A549 (cell line): Measurements from ENCODE around the gene AHCYL2. TPM values are rescaled to one million over a fixed set of nuclear protein-coding genes. Genes with fewer than 3 reads are reported as not detected.
"Not testable (repeated sequence)": the region's sequence is repeated elsewhere in the genome, so short reads cannot be mapped to it uniquely, and the experiment has no call there.

Source experiments
- ATAC-seq, 2 experiments: fragments of 200-7000 bp in 1 of 2; fragments of >200 bp in 1 of 2; cut with Nextera tagmentation in 1 of 2; cut with Tn5 transposase in 1 of 2; 3 replicates each; pipeline versions ENCODE4 v1.8.0 to v1.9.1; 2018 to 2020; ENCODE audit warnings: mild to moderate bottlenecking in 1 of 2, moderate library complexity in 1 of 2
- CTCF ChIA-PET: fragments of 300-600 bp; sonication (Branson Sonifier 250); formaldehyde crosslinking; extraction: SDS; loops from one replicate; lab custom pipeline; 2021; ENCODE audit warnings: antibody characterized with exemption, inconsistent platforms; lab: Yijun Ruan, JAX
- POLR2A ChIA-PET: fragments of 350-600 bp; formaldehyde crosslinking; extraction: SDS; loops from one replicate; lab custom pipeline; 2021; ENCODE audit warnings: antibody characterized with exemption, inconsistent platforms; lab: Yijun Ruan, JAX
- DNase-seq, 2 experiments: peaks; one replicate each; pipeline versions ENCODE4 v3.0.0 to v3.0.0-alpha.2; 2011 to 2016; ENCODE audit warnings: low read depth in 1 of 2, low spot score in 1 of 2
- FAIRE-seq: peaks from 2 replicates; lab custom pipeline; 2011; peaks lifted over from hg19 to GRCh38; lab: Jason Lieb, UNC
- H3K27ac ChIP-seq, 2 experiments: fragments of >200 bp; sonication (Bioruptor Twin); formaldehyde crosslinking; 3 replicates each; pipeline ENCODE4 v1.5.1; 2016 to 2017
- H3K4me1 ChIP-seq: fragments of >200 bp; sonication (Bioruptor Twin); formaldehyde crosslinking; 3 replicates; pipeline ENCODE4 v1.6.1; 2016
- H3K4me2 ChIP-seq: fragments of >200 bp; sonication (Bioruptor Twin); formaldehyde crosslinking; 3 replicates; pipeline ENCODE4 v1.6.1; 2016
- H3K4me3 ChIP-seq: fragments of >200 bp; sonication (Bioruptor Twin); formaldehyde crosslinking; 3 replicates; pipeline ENCODE4 v1.5.1; 2016
- H3K9me3 ChIP-seq: fragments of >200 bp; sonication (Bioruptor Twin); formaldehyde crosslinking; 3 replicates; pipeline ENCODE4 v1.6.1; 2016
- CEBPB ChIP-seq, 2 experiments: fragments of >200 bp in 1 of 2; sonication (Bioruptor Twin) in 1 of 2; formaldehyde crosslinking in 1 of 2; IDR thresholded peaks; 2 replicates each; pipeline ENCODE4 v1.6.1; 2012 to 2016
- CHD2 ChIP-seq: fragments of 150-350 bp; IDR thresholded peaks from 2 replicates; pipeline ENCODE4 v1.6.1; 2014; ENCODE audit warnings: low read length; ENCODE audit not compliant: partially characterized antibody
- CHD4 ChIP-seq: fragments of 200-600 bp; sonication (generic); IDR thresholded peaks from 2 replicates; pipeline ENCODE4 v1.6.1; 2016; ENCODE audit warnings: antibody characterized with exemption, mild to moderate bottlenecking, borderline replicate concordance
- EHF ChIP-seq: fragments of 250-450 bp; sonication (Bioruptor Pico); IDR thresholded peaks from 2 replicates; pipeline ENCODE4 v1.5.0; 2020; ENCODE audit warnings: mild to moderate bottlenecking
- EHMT2 ChIP-seq: fragments of 200-600 bp; sonication (generic); IDR thresholded peaks from 2 replicates; pipeline ENCODE4 v1.6.1; 2016; ENCODE audit warnings: antibody characterized with exemption, low read depth, mild to moderate bottlenecking, moderate library complexity
- EP300 ChIP-seq, 2 experiments: fragments of >200 bp; sonication (Bioruptor Twin); formaldehyde crosslinking; IDR thresholded peaks; 2 replicates in 1 of 2; 3 replicates in 1 of 2; pipeline ENCODE4 v1.6.1; 2016 to 2017
- ESRRA ChIP-seq: fragments of 150-350 bp; IDR thresholded peaks from 2 replicates; pipeline ENCODE4 v1.6.1; 2014; ENCODE audit warnings: mild to moderate bottlenecking, low read length, borderline replicate concordance
- GATA3 ChIP-seq: IDR thresholded peaks from 2 replicates; pipeline ENCODE4 v1.6.1; 2012; ENCODE audit warnings: borderline replicate concordance
- HOXB13 ChIP-seq: fragments of 250-450 bp; sonication (Bioruptor Pico); IDR thresholded peaks from 2 replicates; pipeline ENCODE4 v1.5.0; 2020; ENCODE audit warnings: low read depth, mild to moderate bottlenecking, moderate library complexity
- HOXB5 ChIP-seq: fragments of 250-450 bp; sonication (Bioruptor Pico); IDR thresholded peaks from 2 replicates; pipeline ENCODE4 v1.5.0; 2020; ENCODE audit warnings: mild to moderate bottlenecking, moderate library complexity
- KDM1A ChIP-seq: fragments of 200-600 bp; sonication (generic); IDR thresholded peaks from 2 replicates; pipeline ENCODE4 v1.6.1; 2016; ENCODE audit warnings: low read depth, mild to moderate bottlenecking
- MAZ ChIP-seq: fragments of 150-350 bp; IDR thresholded peaks from 2 replicates; pipeline ENCODE4 v1.6.1; 2014; ENCODE audit warnings: antibody characterized with exemption, low read depth, low read length, borderline replicate concordance
- NPAS2 ChIP-seq: fragments of 250-450 bp; sonication (Bioruptor Pico); IDR thresholded peaks from 2 replicates; pipeline ENCODE4 v1.8.0; 2022; ENCODE audit warnings: mild to moderate bottlenecking, moderate library complexity, borderline replicate concordance
- PBX3 ChIP-seq: IDR thresholded peaks from 2 replicates; pipeline ENCODE4 v1.6.1; 2012
- POLR2A ChIP-seq: IDR thresholded peaks from 2 replicates; pipeline ENCODE4 v1.6.1; 2012; ENCODE audit warnings: mild to moderate bottlenecking, low read length
- RAD21 ChIP-seq, 2 experiments: fragments of >200 bp in 1 of 2; sonication (Bioruptor Twin) in 1 of 2; formaldehyde crosslinking in 1 of 2; IDR thresholded peaks in 1 of 2; conservative IDR thresholded peaks in 1 of 2; 2 replicates in 1 of 2; 3 replicates in 1 of 2; pipeline ENCODE4 v1.6.1; 2012 to 2018; ENCODE audit warnings: inconsistent platforms in 1 of 2
- RARB ChIP-seq: fragments of 250-450 bp; sonication (Bioruptor Pico); IDR thresholded peaks from 2 replicates; pipeline ENCODE4 v1.8.0; 2021; ENCODE audit warnings: mild to moderate bottlenecking, moderate library complexity
- TFCP2L1 ChIP-seq: fragments of 250-450 bp; sonication (Bioruptor Pico); IDR thresholded peaks from 2 replicates; pipeline ENCODE4 v1.5.0; 2021; ENCODE audit warnings: mild to moderate bottlenecking
- WGBS: methylation state at CpG from one replicate; pipeline ENCODE4 v1.1.6; 2017; ENCODE audit errors: missing lambda C conversion rate; 5-methylcytosine and 5-hydroxymethylcytosine counted together
- polyA plus RNA-seq, 4 experiments: library from polyadenylated mRNA; depleted of rRNA in 3 of 4; stranded (reverse); fragments of >200 nt; fragmentation: RNase III in 1 of 4; extraction: RNeasy Plus Mini Kit Qiagen cat#74134 plus additional on column Dnase treatment in 1 of 4; gene quantifications; 2 replicates in 3 of 4; 3 replicates in 1 of 4; pipeline ENCODE4 v1.2.3, GENCODE V29; 2011 to 2017
- small RNA-seq, 6 experiments: library from RNA; depleted of rRNA; stranded (forward); fragments of <200 nt; gene quantifications; one replicate each; pipeline ENCODE3, GENCODE V24; 2012
- TF ChIP-seq, protein P1 (sequence below): fragments of 450-650 bp; IDR thresholded peaks from 2 replicates; pipeline ENCODE4 v1.6.1; 2014; ENCODE audit warnings: antibody characterized with exemption
- TF ChIP-seq, protein P2 (sequence below): fragments of >200 bp; sonication (Bioruptor Twin); formaldehyde crosslinking; IDR thresholded peaks from 3 replicates; pipeline ENCODE4 v1.6.1; 2016

The AHCYL2 gene
- polyA plus RNA-seq, 2 of the 4 experiments (the other 2 are of a cell fraction) = 10.8 to 25.9 TPM

DNA sequence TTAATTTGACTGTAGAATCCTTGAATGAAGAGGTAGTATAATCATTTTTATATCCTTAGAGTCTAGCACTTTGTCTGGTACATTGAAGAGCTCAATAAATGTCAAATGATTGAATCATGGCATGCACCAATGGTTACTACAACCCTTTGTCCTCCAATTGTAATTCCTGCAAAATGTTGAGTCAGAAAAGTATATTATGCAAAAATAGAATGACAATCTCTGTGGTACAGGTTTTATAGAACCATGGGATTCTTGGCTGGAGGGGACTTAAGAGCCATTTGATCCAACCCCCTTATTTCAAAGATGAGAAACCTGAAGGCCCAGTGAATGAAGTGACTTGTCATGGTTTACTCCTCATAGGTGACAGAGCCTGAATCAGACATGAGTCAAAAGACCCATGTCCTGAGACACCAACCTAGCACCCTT lies 246.6 kb downstream of the AHCYL2 start:
- TF ChIP-seq, protein P1, sequence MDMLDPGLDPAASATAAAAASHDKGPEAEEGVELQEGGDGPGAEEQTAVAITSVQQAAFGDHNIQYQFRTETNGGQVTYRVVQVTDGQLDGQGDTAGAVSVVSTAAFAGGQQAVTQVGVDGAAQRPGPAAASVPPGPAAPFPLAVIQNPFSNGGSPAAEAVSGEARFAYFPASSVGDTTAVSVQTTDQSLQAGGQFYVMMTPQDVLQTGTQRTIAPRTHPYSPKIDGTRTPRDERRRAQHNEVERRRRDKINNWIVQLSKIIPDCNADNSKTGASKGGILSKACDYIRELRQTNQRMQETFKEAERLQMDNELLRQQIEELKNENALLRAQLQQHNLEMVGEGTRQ = no peak
- TF ChIP-seq ESRRA (no peak), RAD21 (conservative IDR thresholded peaks at IDR 0.05 in 1 of 2, IDR thresholded peaks at IDR 0.05 in 1 of 2) (no peak), KDM1A (no peak), CHD2 (no peak), CEBPB (IDR thresholded peaks at IDR 0.05) (no peak), EP300 (IDR thresholded peaks at IDR 0.05) (no peak), EHMT2 (no peak), EHF (no peak), CHD4 (no peak), HOXB5 (CRISPR knock-in tag) (no peak), PBX3 (no peak), RARB (CRISPR knock-in tag) (no peak), HOXB13 (CRISPR knock-in tag) (no peak), MAZ (no peak), GATA3 (no peak), POLR2A (no peak), NPAS2 (CRISPR knock-in tag) (no peak), TFCP2L1 (CRISPR knock-in tag) (no peak)
- TF ChIP-seq, protein P2, sequence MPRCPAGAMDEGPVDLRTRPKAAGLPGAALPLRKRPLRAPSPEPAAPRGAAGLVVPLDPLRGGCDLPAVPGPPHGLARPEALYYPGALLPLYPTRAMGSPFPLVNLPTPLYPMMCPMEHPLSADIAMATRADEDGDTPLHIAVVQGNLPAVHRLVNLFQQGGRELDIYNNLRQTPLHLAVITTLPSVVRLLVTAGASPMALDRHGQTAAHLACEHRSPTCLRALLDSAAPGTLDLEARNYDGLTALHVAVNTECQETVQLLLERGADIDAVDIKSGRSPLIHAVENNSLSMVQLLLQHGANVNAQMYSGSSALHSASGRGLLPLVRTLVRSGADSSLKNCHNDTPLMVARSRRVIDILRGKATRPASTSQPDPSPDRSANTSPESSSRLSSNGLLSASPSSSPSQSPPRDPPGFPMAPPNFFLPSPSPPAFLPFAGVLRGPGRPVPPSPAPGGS = no peak
- DNase-seq = no peak
- Histone ChIP-seq H3K4me3 (no peak overlapping the region), H3K4me1 (peaks cover 10% of the 10 kb centered on the region; the same call in 1 of the 3 replicates), H3K9me3 (no peaks in the 10 kb centered on the region), H3K4me2 (no peak overlapping the region), H3K27ac (no peak overlapping the region; a peak in 1 of 6 replicates)
- ChIA-PET POLR2A (interaction anchor here (1.0 kb wide), 1 partner anchor 252 kb away, joined by 3 read pairs; no protein-coding TSS in a partner anchor), CTCF (interaction anchor here (0.6 to 7.4 kb wide), 47 partner anchors 9 to 552 kb away, joined by 3 to 129 read pairs (median 4); partner anchors contain the start of gene STRIP2)
- ATAC-seq = no peak
- no peak for FAIRE-seq

GRCh38 chr7:129475931-129476330 lies 251.1 kb downstream of the AHCYL2 start:
- H3K4me1 ChIP-seq, POLR2A ChIA-PET, FAIRE-seq, DNase-seq, CTCF ChIA-PET, H3K4me2 ChIP-seq, ATAC-seq, H3K4me3 ChIP-seq, H3K9me3 ChIP-seq, H3K27ac ChIP-seq: not testable (repeated sequence)
- 85% methylated on average over 6 of the region's 27 CpGs for WGBS

DNA sequence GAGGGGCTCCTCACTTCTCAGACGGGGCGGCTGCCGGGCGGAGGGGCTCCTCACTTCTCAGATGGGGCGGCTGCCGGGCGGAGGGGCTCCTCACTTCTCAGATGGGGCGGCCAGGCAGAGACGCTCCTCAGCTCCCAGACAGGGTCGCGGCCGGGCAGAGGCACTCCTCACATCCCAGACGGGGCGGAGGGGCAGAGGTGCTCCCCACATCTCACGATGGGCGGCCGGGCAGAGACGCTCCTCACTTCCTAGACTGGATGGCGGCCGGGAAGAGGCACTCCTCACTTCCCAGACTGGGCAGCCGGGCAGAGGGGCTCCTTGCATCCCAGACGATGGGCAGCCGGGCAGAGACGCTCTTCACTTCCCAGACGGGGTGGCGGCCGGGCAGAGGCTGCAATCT lies 251.6 kb downstream of the AHCYL2 start:
- H3K4me1 ChIP-seq, DNase-seq, H3K4me3 ChIP-seq, CTCF ChIA-PET, POLR2A ChIA-PET, H3K4me2 ChIP-seq, ATAC-seq, H3K9me3 ChIP-seq, FAIRE-seq, H3K27ac ChIP-seq: not testable (repeated sequence)
- WGBS = 95% methylated on average over 10 of the region's 27 CpGs

Small RNA genes within 50 kb of the gene (small RNA-seq; reads per million reads assigned to genes)
- gene AC009244.1 (0 to 3.0 (median 0) reads per million in 6 experiments), gene SNRPGP3 (0 reads per million in 6 experiments)

Other genes starting within 250 kb of the AHCYL2 start
- 66.9 and 72.9 TPM in 2 replicates for gene TNPO3, start 169.9 kb upstream of the AHCYL2 start, polyA plus RNA-seq (2011; rRNA removed)
- gene TNPO3, start 169.9 kb upstream of the AHCYL2 start, polyA plus RNA-seq (2017; fragmentation: RNase III; extraction: RNeasy Plus Mini Kit Qiagen cat#74134 plus additional on column Dnase treatment) = 43.2 to 44.4 TPM (median 43.2 TPM) in 3 replicates
- gene TSPAN33, start 80.3 kb upstream of the AHCYL2 start, polyA plus RNA-seq (2011; rRNA removed) = 9.1 and 12.3 TPM in 2 replicates
- 4.9 to 5.3 TPM (median 5.0 TPM) in 3 replicates for gene TSPAN33, start 80.3 kb upstream of the AHCYL2 start, polyA plus RNA-seq (2017; fragmentation: RNase III; extraction: RNeasy Plus Mini Kit Qiagen cat#74134 plus additional on column Dnase treatment)
- gene SMO, start 36.4 kb upstream of the AHCYL2 start, polyA plus RNA-seq (2011; rRNA removed) = 11.8 and 16.2 TPM in 2 replicates
- 14.2 to 18.3 TPM (median 15.7 TPM) in 3 replicates for gene SMO, start 36.4 kb upstream of the AHCYL2 start, polyA plus RNA-seq (2017; fragmentation: RNase III; extraction: RNeasy Plus Mini Kit Qiagen cat#74134 plus additional on column Dnase treatment)
- gene STRIP2, start 209.4 kb downstream of the AHCYL2 start, polyA plus RNA-seq (2011; rRNA removed) = 4.9 and 6.5 TPM in 2 replicates
- gene STRIP2, start 209.4 kb downstream of the AHCYL2 start, polyA plus RNA-seq (2017; fragmentation: RNase III; extraction: RNeasy Plus Mini Kit Qiagen cat#74134 plus additional on column Dnase treatment) = 4.7 to 7.2 TPM (median 5.7 TPM) in 3 replicates